GM12864 (cell line): Measurements from ENCODE around the gene E2F4.

ENCODE experiments used
- DNase-seq: peaks from one replicate; pipeline ENCODE4 v3.0.0-alpha.2; 2011; ENCODE audit warnings: low read depth
- H3K4me3 ChIP-seq: 2 replicates; pipeline ENCODE4 v1.5.1; 2011; ENCODE audit warnings: mild to moderate bottlenecking, low read depth, low read length, control low read depth
- CTCF ChIP-seq: IDR thresholded peaks from 2 replicates; pipeline ENCODE4 v1.5.1; 2011; ENCODE audit warnings: low read depth, mild to moderate bottlenecking, moderate library complexity, low read length, control low read depth, inconsistent platforms; ENCODE audit errors: missing control alignments

The E2F4 gene

GRCh38 chr16:67192781-67193361, 916 bp downstream of the E2F4 start:
- H3K4me3 ChIP-seq = peak overlapping the region; percentile 84
- no peak for TF ChIP-seq CTCF
- DNase-seq = no peak

GRCh38 chr16:67193536-67193935, 1.6 kb downstream of the E2F4 start:
- peak overlapping the region; percentile 84 for H3K4me3 ChIP-seq
- no peak for DNase-seq
- TF ChIP-seq CTCF = no peak

GRCh38 chr16:67194260-67194659, 2.3 kb downstream of the E2F4 start:
- no peak for TF ChIP-seq CTCF
- no peak for DNase-seq
- no peak overlapping the region for H3K4me3 ChIP-seq

DNA sequence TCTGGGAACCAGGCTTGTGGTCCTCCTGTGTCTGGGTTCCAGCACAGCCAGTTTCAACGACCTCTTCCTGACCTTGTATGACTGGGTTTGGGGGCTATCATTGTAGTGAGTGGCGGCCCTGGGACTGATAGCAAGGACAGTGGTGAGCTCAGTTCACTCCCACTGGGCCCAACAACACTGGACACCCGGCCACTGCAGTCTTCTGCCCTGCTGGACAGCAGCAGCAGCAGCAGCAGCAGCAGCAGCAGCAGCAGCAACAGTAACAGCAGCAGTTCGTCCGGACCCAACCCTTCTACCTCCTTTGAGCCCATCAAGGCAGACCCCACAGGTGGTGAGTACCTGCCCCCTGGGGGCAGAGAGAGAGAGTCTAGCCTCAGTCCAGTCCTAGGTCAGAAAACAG, 3.7 kb downstream of the E2F4 start:
- no peak overlapping the region for H3K4me3 ChIP-seq
- TF ChIP-seq CTCF = no peak
- no peak for DNase-seq

DNA sequence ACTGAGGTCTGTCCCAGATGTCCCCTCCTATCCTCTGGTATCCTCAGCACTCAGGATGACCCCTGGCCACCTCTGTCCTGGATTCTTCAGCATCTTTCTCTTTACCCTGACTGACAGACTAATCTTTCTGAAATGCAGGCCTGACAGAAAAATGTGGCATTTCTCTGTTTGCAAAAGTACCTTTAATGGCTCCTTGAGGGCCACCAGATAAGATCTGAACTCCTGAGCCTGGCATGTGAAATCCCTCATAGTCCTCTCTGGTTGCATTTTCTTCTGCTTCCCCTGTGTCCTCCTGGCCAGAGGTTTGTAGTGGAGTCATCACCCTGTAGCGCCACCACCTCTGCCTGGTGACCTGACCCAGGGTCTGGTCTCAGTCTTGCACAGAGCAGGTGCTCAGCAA, 4.9 kb downstream of the E2F4 start:
- DNase-seq = no peak
- TF ChIP-seq CTCF = no peak

GRCh38 chr16:67197704-67198103, 5.7 kb downstream of the E2F4 start:
- no peak for TF ChIP-seq CTCF
- DNase-seq = no peak
- no peak overlapping the region for H3K4me3 ChIP-seq

More for the DNA sequence above, 4.9 kb downstream of the E2F4 start:
- no peak overlapping the region for H3K4me3 ChIP-seq

DNA sequence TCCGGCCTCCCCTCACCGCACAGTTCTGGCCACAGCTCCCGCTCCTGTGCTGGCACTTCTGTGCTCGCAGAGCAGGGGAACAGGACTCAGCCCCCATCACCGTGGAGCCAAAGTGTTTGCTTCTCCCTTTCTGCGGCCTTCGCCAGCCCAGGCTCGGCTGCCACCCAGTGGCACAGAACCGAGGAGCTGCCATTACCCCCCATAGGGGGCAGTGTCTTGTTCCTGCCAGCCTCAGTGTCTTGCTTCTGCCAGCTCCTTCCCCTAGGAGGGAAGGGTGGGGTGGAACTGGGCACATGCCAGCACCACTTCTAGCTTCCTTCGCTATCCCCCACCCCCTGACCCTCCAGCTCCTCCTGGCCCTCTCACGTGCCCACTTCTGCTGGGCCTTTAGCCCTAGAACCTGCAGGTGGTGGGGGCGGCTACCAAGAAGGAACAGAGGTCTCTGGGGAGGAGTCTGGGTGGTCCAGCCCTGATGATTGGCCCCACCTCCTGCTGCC, 6.3 kb downstream of the E2F4 start:
- no peak for DNase-seq
- TF ChIP-seq CTCF = peak; percentile 77
- no peak overlapping the region for H3K4me3 ChIP-seq
